ENCODE results near the gene PPRC1. TPM values are rescaled to one million over a fixed set of nuclear protein-coding genes. Genes with fewer than 3 reads are reported as not detected.
A peak's percentile ranks its signal among the peaks of the same experiment; 100 is the strongest.

The PPRC1 gene
- total and polyA plus RNA-seq, 2 donors (not counting 1 experiment from before 2014, with no cell fraction given): 23.3 to 36.3 TPM

- peak within 1 kb of the TSS; percentile 71 to 95 (median 90) for H3K4me3 ChIP-seq (ENCODE audit: control extremely low read depth in 1 of 5, extremely low read depth in 1 of 5, insufficient read depth in 1 of 5, low read depth in 2 of 5, low read length in 4 of 5)
- peak; percentile 89 for DNase-seq
- WGBS (ENCODE audit: insufficient coverage): under 1% methylated on average over 100 of the region's 104 CpGs
- peak within 1 kb of the TSS; percentile 94 for H2AFZ ChIP-seq (ENCODE audit: insufficient read depth, low read depth, low read length, poor library complexity, severe bottlenecking)
- H3K27ac ChIP-seq (ENCODE audit: low read length in 2 of 2): peak within 1 kb of the TSS; percentile 87 to 94
- H3K9me3 ChIP-seq (ENCODE audit: control extremely low read depth in 1 of 3, control insufficient read depth in 2 of 3, insufficient read depth in 1 of 3, low read length in 2 of 3): no peaks in the 10 kb centered on the region
- ATAC-seq (ENCODE audit: low read depth): peak; percentile 61
- POLR2A ChIA-PET: interaction anchor here (0.6 to 1.4 kb wide), 4 partner anchors 12 to 522 kb away, joined by 3 to 6 read pairs (median 4); partner anchors contain the start of genes NOLC1 and PPRC1
- CTCF ChIA-PET: interaction anchor here (0.6 kb wide), 1 partner anchor 1124 kb away, joined by 4 read pairs; no protein-coding TSS in a partner anchor
- no peaks in the 10 kb centered on the region for H3K27me3 Mint-ChIP-seq
- peak within 1 kb of the TSS; percentile 94 for H3K9ac ChIP-seq (ENCODE audit: low read length)
- peak within 1 kb of the TSS; percentile 99 for H3K27ac Mint-ChIP-seq
- TF ChIP-seq EZH2 (IDR thresholded peaks at IDR 0.05; ENCODE audit: borderline replicate concordance, insufficient read depth, low read depth, low read length, poor library complexity, severe bottlenecking): no peak
- TF ChIP-seq CTCF (IDR thresholded peaks at IDR 0.05): no peak
- no peaks in the 10 kb centered on the region for H3K27me3 ChIP-seq (replicated peaks in 1 of 4; ENCODE audit: control extremely low read depth in 1 of 4, control insufficient read depth in 3 of 4, insufficient read depth in 4 of 4, low read length in 3 of 4)
- H3K4me1 ChIP-seq (ENCODE audit: control insufficient read depth in 2 of 2, insufficient read depth in 2 of 2, low read length in 2 of 2): peaks cover 45 to 55% of the 10 kb centered on the region in 2 donors
- H3K4me1 Mint-ChIP-seq: peaks cover 55% of the 10 kb centered on the region
- H4K20me1 ChIP-seq (ENCODE audit: control insufficient read depth, insufficient read depth, low read length, poor library complexity, severe bottlenecking): peaks cover 18% of the 10 kb centered on the region
- peak within 1 kb of the TSS; percentile 97 for H3K4me3 Mint-ChIP-seq
- peak within 1 kb of the TSS; percentile 93 for H3K4me2 ChIP-seq (replicated peaks; ENCODE audit: low read depth, low read length, poor library complexity, severe bottlenecking)
- intact Hi-C loops (cut with micrococcal nuclease): loop anchor here (1.0 to 2.0 kb wide), 4 partner anchors 12 to 302 kb away; partner anchors contain the start of genes HPS6, NOLC1 and OGA
- peaks cover 58% of the 10 kb centered on the region for H3K79me2 ChIP-seq (ENCODE audit: control insufficient read depth, insufficient read depth, low read length)
- no peaks in the 10 kb centered on the region for H3K9me3 Mint-ChIP-seq (ENCODE audit: insufficient read depth)
- H3K36me3 ChIP-seq (replicated peaks in 1 of 2; ENCODE audit: control extremely low read depth in 1 of 2, control insufficient read depth in 1 of 2, extremely low read depth in 1 of 2, insufficient read depth in 2 of 2, low read length in 1 of 2): no peaks in the 10 kb centered on the region
Measured at GRCh38 chr10:102120142-102120990, 12.5 kb upstream of the PPRC1 start, which contains the start of gene LDB1. Gene LDB1, minus strand, starts transcription at chr10:102120368. Its CDS starts 258 bp downstream, at chr10:102120110.
